Measurements from ENCODE around the gene TUBG2.
A peak's percentile ranks its signal among the peaks of the same experiment; 100 is the strongest.
"Not testable (repeated sequence)": the region's sequence is repeated elsewhere in the genome, so short reads cannot be mapped to it uniquely, and the experiment has no call there.

Gene TUBG2

GRCh38 chr17:42659079-42659931 lies at the start of gene TUBG2:
Gene TUBG2, plus strand, starts transcription at chr17:42659284. Its CDS starts 220 bp downstream, at chr17:42659504.
- peak; percentile 50 for DNase-seq (ENCODE audit: low read depth, low spot score)

- DNase-seq (ENCODE audit: low read depth, low spot score), result not testable (repeated sequence)
These were observed 49.0 kb upstream of the TUBG2 start for GRCh38 chr17:42609814-42610801.

GRCh38 chr17:42612013-42612412 lies 47.1 kb upstream of the TUBG2 start:
- DNase-seq (ENCODE audit: low read depth, low spot score), result no peak

- DNase-seq (ENCODE audit: low read depth, low spot score), result no peak
These were observed 45.3 kb upstream of the TUBG2 start for GRCh38 chr17:42613699-42614295.

GRCh38 chr17:42617956-42618431 lies 41.1 kb upstream of the TUBG2 start:
- DNase-seq (ENCODE audit: low read depth, low spot score), result no peak

GRCh38 chr17:42618442-42619150 lies 40.5 kb upstream of the TUBG2 start:
- no peak for DNase-seq (ENCODE audit: low read depth, low spot score)

- not testable (repeated sequence) for DNase-seq (ENCODE audit: low read depth, low spot score)
These were observed 37.1 kb upstream of the TUBG2 start for GRCh38 chr17:42621987-42622386.

- DNase-seq (ENCODE audit: low read depth, low spot score), result no peak
These were observed 35.8 kb upstream of the TUBG2 start for GRCh38 chr17:42623271-42623670.

GRCh38 chr17:42623732-42624596 lies 35.1 kb upstream of the TUBG2 start:
- no peak for DNase-seq (ENCODE audit: low read depth, low spot score)

- DNase-seq (ENCODE audit: low read depth, low spot score), result not testable (repeated sequence)
These were observed 31.9 kb upstream of the TUBG2 start for GRCh38 chr17:42627032-42627764.

GRCh38 chr17:42629411-42630009 lies 29.6 kb upstream of the TUBG2 start:
- no peak for DNase-seq (ENCODE audit: low read depth, low spot score)

- DNase-seq (ENCODE audit: low read depth, low spot score), result no peak
These were observed 26.1 kb upstream of the TUBG2 start for GRCh38 chr17:42632949-42633444.

- DNase-seq (ENCODE audit: low read depth, low spot score), result no peak
These were observed 19.5 kb upstream of the TUBG2 start for GRCh38 chr17:42639525-42640113.

GRCh38 chr17:42640121-42640520 lies 19.0 kb upstream of the TUBG2 start:
- DNase-seq (ENCODE audit: low read depth, low spot score), result no peak

- DNase-seq (ENCODE audit: low read depth, low spot score), result no peak
These were observed 16.7 kb upstream of the TUBG2 start for GRCh38 chr17:42642336-42642735.

GRCh38 chr17:42647778-42648177 lies 11.3 kb upstream of the TUBG2 start:
- no peak for DNase-seq (ENCODE audit: low read depth, low spot score)

GRCh38 chr17:42651392-42651791 lies 7.7 kb upstream of the TUBG2 start:
- no peak for DNase-seq (ENCODE audit: low read depth, low spot score)
